ENCODE measurements around the gene STARD4.

STARD4 gene

GRCh38 chr5:111520908-111521307 is 8.6 kb upstream of the STARD4 start:
- DNase-seq, result no peak

GRCh38 chr5:111518777-111519176 is 6.4 kb upstream of the STARD4 start:
- DNase-seq, result no peak

- no peak for DNase-seq
Observed at GRCh38 chr5:111517853-111518501, 5.6 kb upstream of the STARD4 start.

- no peak for DNase-seq
Observed at GRCh38 chr5:111514087-111514486, 1.8 kb upstream of the STARD4 start.

GRCh38 chr5:111513131-111513520 is 791 bp upstream of the STARD4 start:
- no peak for DNase-seq

- DNase-seq, result peak; percentile 41
Observed at GRCh38 chr5:111511831-111512374, 432 bp downstream of the STARD4 start.

- no peak for DNase-seq
Observed at GRCh38 chr5:111511174-111511830, 1.0 kb downstream of the STARD4 start.

- no peak for DNase-seq
Observed at GRCh38 chr5:111509119-111509518, 3.2 kb downstream of the STARD4 start.

GRCh38 chr5:111507276-111507675 is 5.1 kb downstream of the STARD4 start:
- no peak for DNase-seq

GRCh38 chr5:111505096-111505495 is 7.2 kb downstream of the STARD4 start:
- no peak for DNase-seq

GRCh38 chr5:111502956-111503355 is 9.4 kb downstream of the STARD4 start:
- DNase-seq, result no peak

GRCh38 chr5:111498346-111498745 is 14.0 kb downstream of the STARD4 start:
- DNase-seq, result no peak

- DNase-seq, result no peak
Observed at GRCh38 chr5:111495159-111495558, 17.2 kb downstream of the STARD4 start.

GRCh38 chr5:111494355-111494999 is 17.9 kb downstream of the STARD4 start:
- no peak for DNase-seq

GRCh38 chr5:111493031-111493430 is 19.3 kb downstream of the STARD4 start:
- DNase-seq, result no peak

GRCh38 chr5:111488353-111488752 is 24.0 kb downstream of the STARD4 start:
- DNase-seq, result no peak

GRCh38 chr5:111486926-111487325 is 25.4 kb downstream of the STARD4 start:
- DNase-seq, result no peak

- no peak for DNase-seq
Observed at GRCh38 chr5:111486055-111486454, 26.3 kb downstream of the STARD4 start.

GRCh38 chr5:111480346-111480745 is 32.0 kb downstream of the STARD4 start:
- no peak for DNase-seq

GRCh38 chr5:111478898-111479297 is 33.4 kb downstream of the STARD4 start:
- no peak for DNase-seq

- DNase-seq, result no peak
Observed at GRCh38 chr5:111478266-111478665, 34.1 kb downstream of the STARD4 start.

- no peak for DNase-seq
Observed at GRCh38 chr5:111472579-111472978, 39.8 kb downstream of the STARD4 start.

- no peak for DNase-seq
Observed at GRCh38 chr5:111472096-111472495, 40.2 kb downstream of the STARD4 start.

GRCh38 chr5:111469903-111470302 is 42.4 kb downstream of the STARD4 start:
- DNase-seq, result no peak
